ENCODE results near the gene AFF3. TPM values are rescaled to one million over a fixed set of nuclear protein-coding genes. Genes with fewer than 3 reads are reported as not detected.
A peak's percentile ranks its signal among the peaks of the same experiment; 100 is the strongest.

AFF3 gene
- total RNA-seq, 1 experiment from 2014 or later: 0.61 TPM

DNA sequence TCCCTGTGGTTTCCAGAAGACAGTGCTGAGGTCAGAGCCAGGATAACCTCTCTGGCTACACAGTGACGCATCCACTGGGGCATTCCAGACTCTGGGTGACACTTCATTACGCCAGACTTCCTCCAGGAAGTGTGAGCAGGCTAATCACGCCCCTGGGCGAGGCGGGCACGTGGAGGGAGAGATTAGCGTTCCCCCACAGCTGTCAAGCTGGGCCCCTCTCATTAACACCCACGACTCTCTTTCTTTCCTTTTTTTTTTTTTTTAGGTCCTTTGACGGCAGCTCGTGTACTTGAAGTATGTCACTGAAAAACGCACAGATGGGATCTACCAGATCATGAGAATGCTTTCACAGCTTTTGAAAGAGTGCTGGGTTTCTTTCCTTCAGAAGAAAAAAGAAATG, 274.6 kb downstream of the AFF3 start:
- ChIA-PET CTCF (no interaction called here), RAD21 (ENCODE audit: low non-redundant PET in 1 of 2, low total read pairs in 2 of 2, uncharacterized antibody in 2 of 2, unreplicated experiment in 2 of 2) (no interaction called here), POLR2A (no interaction called here)
- Histone ChIP-seq H3K9me2 (ENCODE audit: insufficient read depth) (no peaks in the 10 kb centered on the region), H3K36me3 (ENCODE audit: control insufficient read depth in 1 of 2, insufficient read depth in 2 of 2, low read length in 2 of 2) (no peaks in the 10 kb centered on the region), H3K4me3 (replicated peaks in 1 of 2; ENCODE audit: low read depth in 1 of 2, low read length in 2 of 2) (no peak overlapping the region), H3K4me2 (ENCODE audit: low read length) (no peak overlapping the region), H3K27me3 (ENCODE audit: insufficient read depth, low read length) (peaks cover 60% of the 10 kb centered on the region), H3K4me1 (ENCODE audit: control insufficient read depth in 1 of 2, insufficient read depth in 2 of 2, low read length in 2 of 2) (no peaks in the 10 kb centered on the region), H4K20me1 (ENCODE audit: insufficient read depth) (no peaks in the 10 kb centered on the region), H3K27ac (ENCODE audit: low read depth, low read length) (no peak overlapping the region), H3K79me2 (ENCODE audit: insufficient read depth, low read length) (no peaks in the 10 kb centered on the region), H3K9me3 (ENCODE audit: control insufficient read depth in 1 of 2, insufficient read depth in 1 of 2, low read depth in 1 of 2, low read length in 2 of 2) (no peaks in the 10 kb centered on the region), H2AFZ (ENCODE audit: low read depth, low read length, poor library complexity, severe bottlenecking) (no peak overlapping the region), H3K9ac (ENCODE audit: low read length) (no peak overlapping the region)
- no TSS peak for BruUV-seq (replicated peaks)
- TF ChIP-seq RAD21 (IDR thresholded peaks at IDR 0.05; ENCODE audit: low read depth) (no peak), MAX (IDR thresholded peaks at IDR 0.05) (peak; percentile 61), TCF7L2 (IDR thresholded peaks at IDR 0.05; ENCODE audit: borderline replicate concordance, extremely low read depth, insufficient read depth, insufficient read length) (no peak)
- TF ChIP-seq, protein P1, sequence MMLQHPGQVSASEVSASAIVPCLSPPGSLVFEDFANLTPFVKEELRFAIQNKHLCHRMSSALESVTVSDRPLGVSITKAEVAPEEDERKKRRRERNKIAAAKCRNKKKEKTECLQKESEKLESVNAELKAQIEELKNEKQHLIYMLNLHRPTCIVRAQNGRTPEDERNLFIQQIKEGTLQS (IDR thresholded peaks at IDR 0.05): no peak
- no peak for ATAC-seq
- DNase-seq (ENCODE audit: low read depth, low spot score): no peak
- intact Hi-C loops (cut with micrococcal nuclease): no loop called here

DNA sequence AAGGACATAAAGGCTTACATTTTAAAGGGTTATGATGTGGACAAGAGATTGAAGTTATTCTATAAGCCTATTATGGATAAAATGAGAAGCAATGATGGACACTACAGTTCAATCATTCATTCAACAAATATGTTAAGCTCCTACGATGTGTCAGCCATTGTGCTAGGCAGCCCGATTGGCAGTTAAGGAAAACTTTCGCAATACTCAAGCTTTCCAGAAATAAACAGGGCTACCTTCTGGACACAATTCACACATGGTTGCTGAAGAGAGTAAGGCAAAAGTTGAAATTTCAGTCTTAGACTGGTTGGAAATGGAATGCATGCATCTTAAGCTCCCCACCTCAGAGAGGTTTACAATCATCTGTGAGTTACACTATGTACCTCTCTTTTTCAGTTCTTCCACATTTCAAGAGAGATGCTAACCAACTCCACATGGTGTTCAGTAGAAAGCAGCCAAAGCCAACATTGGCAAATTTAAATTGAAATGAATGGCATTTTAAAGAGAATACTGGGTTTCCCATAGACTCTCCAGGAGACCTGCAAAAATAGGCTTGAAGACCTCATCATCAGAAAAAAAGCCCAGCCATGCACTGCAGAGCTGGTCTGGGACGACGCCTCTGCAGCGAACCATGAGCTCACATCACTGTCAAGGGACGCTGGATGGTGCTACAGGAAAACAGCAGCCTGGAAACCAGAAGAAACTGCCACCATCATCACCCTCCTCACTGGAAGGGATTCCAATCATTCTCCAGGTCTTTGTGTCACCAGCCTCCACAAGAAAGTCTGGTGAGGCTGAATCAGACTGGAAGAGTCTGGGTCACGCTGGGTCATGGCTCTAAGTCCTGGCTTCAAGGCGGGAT, 276.3 kb downstream of the AFF3 start:
- ChIA-PET RAD21 (ENCODE audit: low non-redundant PET in 1 of 2, low total read pairs in 2 of 2, uncharacterized antibody in 2 of 2, unreplicated experiment in 2 of 2) (no interaction called here), CTCF (no interaction called here), POLR2A (no interaction called here)
- Histone ChIP-seq H3K4me2 (ENCODE audit: low read length) (no peak overlapping the region), H3K27ac (ENCODE audit: low read depth, low read length) (no peak overlapping the region), H3K79me2 (ENCODE audit: insufficient read depth, low read length) (no peaks in the 10 kb centered on the region), H3K9me2 (ENCODE audit: insufficient read depth) (no peaks in the 10 kb centered on the region), H3K4me3 (replicated peaks in 1 of 2; ENCODE audit: low read depth in 1 of 2, low read length in 2 of 2) (no peak overlapping the region), H4K20me1 (ENCODE audit: insufficient read depth) (no peaks in the 10 kb centered on the region), H3K27me3 (ENCODE audit: insufficient read depth, low read length) (peaks cover 69% of the 10 kb centered on the region), H3K9ac (ENCODE audit: low read length) (no peak overlapping the region), H3K9me3 (ENCODE audit: control insufficient read depth in 1 of 2, insufficient read depth in 1 of 2, low read depth in 1 of 2, low read length in 2 of 2) (no peaks in the 10 kb centered on the region), H3K36me3 (ENCODE audit: control insufficient read depth in 1 of 2, insufficient read depth in 2 of 2, low read length in 2 of 2) (no peaks in the 10 kb centered on the region), H3K4me1 (ENCODE audit: control insufficient read depth in 1 of 2, insufficient read depth in 2 of 2, low read length in 2 of 2) (no peaks in the 10 kb centered on the region), H2AFZ (ENCODE audit: low read depth, low read length, poor library complexity, severe bottlenecking) (no peak overlapping the region)
- TF ChIP-seq, protein P2, sequence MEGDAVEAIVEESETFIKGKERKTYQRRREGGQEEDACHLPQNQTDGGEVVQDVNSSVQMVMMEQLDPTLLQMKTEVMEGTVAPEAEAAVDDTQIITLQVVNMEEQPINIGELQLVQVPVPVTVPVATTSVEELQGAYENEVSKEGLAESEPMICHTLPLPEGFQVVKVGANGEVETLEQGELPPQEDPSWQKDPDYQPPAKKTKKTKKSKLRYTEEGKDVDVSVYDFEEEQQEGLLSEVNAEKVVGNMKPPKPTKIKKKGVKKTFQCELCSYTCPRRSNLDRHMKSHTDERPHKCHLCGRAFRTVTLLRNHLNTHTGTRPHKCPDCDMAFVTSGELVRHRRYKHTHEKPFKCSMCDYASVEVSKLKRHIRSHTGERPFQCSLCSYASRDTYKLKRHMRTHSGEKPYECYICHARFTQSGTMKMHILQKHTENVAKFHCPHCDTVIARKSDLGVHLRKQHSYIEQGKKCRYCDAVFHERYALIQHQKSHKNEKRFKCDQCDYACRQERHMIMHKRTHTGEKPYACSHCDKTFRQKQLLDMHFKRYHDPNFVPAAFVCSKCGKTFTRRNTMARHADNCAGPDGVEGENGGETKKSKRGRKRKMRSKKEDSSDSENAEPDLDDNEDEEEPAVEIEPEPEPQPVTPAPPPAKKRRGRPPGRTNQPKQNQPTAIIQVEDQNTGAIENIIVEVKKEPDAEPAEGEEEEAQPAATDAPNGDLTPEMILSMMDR (IDR thresholded peaks at IDR 0.05 in 2 of 3, conservative IDR thresholded peaks at IDR 0.05 in 1 of 3; ENCODE audit: borderline replicate concordance in 1 of 3, insufficient read depth in 1 of 3, low read depth in 2 of 3, low read length in 2 of 3): no peak
- TF ChIP-seq JUND (IDR thresholded peaks at IDR 0.05): no peak
- no peak for TF ChIP-seq RAD21 (IDR thresholded peaks at IDR 0.05; ENCODE audit: low read depth)
- no peak for TF ChIP-seq SIN3A (IDR thresholded peaks at IDR 0.05; ENCODE audit: low read depth)
- TF ChIP-seq, protein P3, sequence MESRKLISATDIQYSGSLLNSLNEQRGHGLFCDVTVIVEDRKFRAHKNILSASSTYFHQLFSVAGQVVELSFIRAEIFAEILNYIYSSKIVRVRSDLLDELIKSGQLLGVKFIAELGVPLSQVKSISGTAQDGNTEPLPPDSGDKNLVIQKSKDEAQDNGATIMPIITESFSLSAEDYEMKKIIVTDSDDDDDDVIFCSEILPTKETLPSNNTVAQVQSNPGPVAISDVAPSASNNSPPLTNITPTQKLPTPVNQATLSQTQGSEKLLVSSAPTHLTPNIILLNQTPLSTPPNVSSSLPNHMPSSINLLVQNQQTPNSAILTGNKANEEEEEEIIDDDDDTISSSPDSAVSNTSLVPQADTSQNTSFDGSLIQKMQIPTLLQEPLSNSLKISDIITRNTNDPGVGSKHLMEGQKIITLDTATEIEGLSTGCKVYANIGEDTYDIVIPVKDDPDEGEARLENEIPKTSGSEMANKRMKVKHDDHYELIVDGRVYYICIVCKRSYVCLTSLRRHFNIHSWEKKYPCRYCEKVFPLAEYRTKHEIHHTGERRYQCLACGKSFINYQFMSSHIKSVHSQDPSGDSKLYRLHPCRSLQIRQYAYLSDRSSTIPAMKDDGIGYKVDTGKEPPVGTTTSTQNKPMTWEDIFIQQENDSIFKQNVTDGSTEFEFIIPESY (IDR thresholded peaks at IDR 0.05; ENCODE audit: extremely low read depth, insufficient replicate concordance, low read length): no peak
- no peak for TF ChIP-seq ELF1 (IDR thresholded peaks at IDR 0.05; ENCODE audit: borderline replicate concordance, low read depth)
- TF ChIP-seq EZH2phosphoT487 (IDR thresholded peaks at IDR 0.05; ENCODE audit: borderline replicate concordance): no peak
- no peak for TF ChIP-seq POLR2AphosphoS5 (IDR thresholded peaks at IDR 0.05; ENCODE audit: low read depth, low read length)
- no peak for TF ChIP-seq SP1 (IDR thresholded peaks at IDR 0.05; ENCODE audit: low read depth)
- no peak for TF ChIP-seq EGR1 (IDR thresholded peaks at IDR 0.05; ENCODE audit: low read depth)
- no peak for TF ChIP-seq TCF7L2 (IDR thresholded peaks at IDR 0.05; ENCODE audit: borderline replicate concordance, extremely low read depth, insufficient read depth, insufficient read length)
- TF ChIP-seq MAX (IDR thresholded peaks at IDR 0.05): no peak
- no peak for ATAC-seq
- no peak for DNase-seq (ENCODE audit: low read depth, low spot score)
- BruUV-seq (replicated peaks): no TSS peak
- intact Hi-C loops (cut with micrococcal nuclease): no loop called here

Data from HCT116 (cell line).